GM18498 (cell line): ENCODE measurements around the gene C11orf65.
"Not testable (repeated sequence)": the region's sequence is repeated elsewhere in the genome, so short reads cannot be mapped to it uniquely, and the experiment has no call there.

ENCODE experiments used
- ATAC-seq: cut with Tn5 transposase; IDR thresholded peaks from one replicate; pipeline ENCODE4 v1.9.1; 2021; ENCODE audit warnings: mild to moderate bottlenecking, moderate library complexity; ENCODE audit not compliant: unreplicated experiment

Gene C11orf65

GRCh38 chr11:108373505-108373904 lies 93.8 kb downstream of the C11orf65 start:
- not testable (repeated sequence) for ATAC-seq

GRCh38 chr11:108370990-108371389 lies 96.3 kb downstream of the C11orf65 start:
- ATAC-seq: no peak

GRCh38 chr11:108370315-108370714 lies 97.0 kb downstream of the C11orf65 start:
- no peak for ATAC-seq

GRCh38 chr11:108369064-108369463 lies 98.3 kb downstream of the C11orf65 start:
- ATAC-seq: no peak

- no peak for ATAC-seq
Observed at GRCh38 chr11:108368134-108368533, 99.2 kb downstream of the C11orf65 start.

- ATAC-seq: no peak
Observed at GRCh38 chr11:108364159-108364558, 103.2 kb downstream of the C11orf65 start.

- no peak for ATAC-seq
Observed at GRCh38 chr11:108351468-108351867, 115.9 kb downstream of the C11orf65 start.

- ATAC-seq: no peak
Observed at GRCh38 chr11:108346451-108346850, 120.9 kb downstream of the C11orf65 start.

GRCh38 chr11:108345767-108346166 lies 121.6 kb downstream of the C11orf65 start:
- no peak for ATAC-seq

GRCh38 chr11:108343714-108344113 lies 123.6 kb downstream of the C11orf65 start:
- ATAC-seq: no peak

- ATAC-seq: no peak
Observed at GRCh38 chr11:108341654-108342053, 125.7 kb downstream of the C11orf65 start.

GRCh38 chr11:108340973-108341372 lies 126.4 kb downstream of the C11orf65 start:
- ATAC-seq: no peak

GRCh38 chr11:108338750-108339149 lies 128.6 kb downstream of the C11orf65 start:
- no peak for ATAC-seq

- ATAC-seq: no peak
Observed at GRCh38 chr11:108333403-108333899, 133.9 kb downstream of the C11orf65 start.
